Measurements from ENCODE around the gene RFTN1. TPM values are rescaled to one million over a fixed set of nuclear protein-coding genes. Genes with fewer than 3 reads are reported as not detected.
"Not testable (repeated sequence)": the region's sequence is repeated elsewhere in the genome, so short reads cannot be mapped to it uniquely, and the experiment has no call there.

Gene RFTN1
- total RNA-seq, 1 donor from 2014 or later = 26.8 TPM

GRCh38 chr3:16496408-16497222 lies 16.9 kb downstream of the RFTN1 start:
- ATAC-seq (no peak), DNase-seq (ENCODE audit: missing footprints) (no peak)
- intact Hi-C loops (cut with DNase I) = no loop called here

- intact Hi-C loops (cut with DNase I) = no loop called here
- no peak for ATAC-seq
- no peak for DNase-seq (ENCODE audit: missing footprints)
These were observed 17.5 kb downstream of the RFTN1 start for GRCh38 chr3:16496008-16496407.

- ATAC-seq (no peak), DNase-seq (ENCODE audit: missing footprints) (no peak)
- intact Hi-C loops (cut with DNase I) = no loop called here
These were observed 18.6 kb downstream of the RFTN1 start for GRCh38 chr3:16494814-16495431.

- DNase-seq (ENCODE audit: missing footprints) (no peak), ATAC-seq (no peak)
- intact Hi-C loops (cut with DNase I) = no loop called here
These were observed 19.4 kb downstream of the RFTN1 start for GRCh38 chr3:16494094-16494493.

- intact Hi-C loops (cut with DNase I) = no loop called here
- DNase-seq (ENCODE audit: missing footprints) (no peak), ATAC-seq (no peak)
These were observed 23.4 kb downstream of the RFTN1 start for GRCh38 chr3:16490062-16490619.

GRCh38 chr3:16489326-16490061 lies 24.0 kb downstream of the RFTN1 start:
- intact Hi-C loops (cut with DNase I); DNase-seq (ENCODE audit: missing footprints); ATAC-seq: not testable (repeated sequence)

GRCh38 chr3:16488637-16489036 lies 24.9 kb downstream of the RFTN1 start:
- ATAC-seq (no peak), DNase-seq (ENCODE audit: missing footprints) (no peak)
- intact Hi-C loops (cut with DNase I) = no loop called here

GRCh38 chr3:16487511-16488175 lies 25.9 kb downstream of the RFTN1 start:
- DNase-seq (ENCODE audit: missing footprints) (no peak), ATAC-seq (no peak)
- intact Hi-C loops (cut with DNase I) = no loop called here

GRCh38 chr3:16486951-16487480 lies 26.5 kb downstream of the RFTN1 start:
- intact Hi-C loops (cut with DNase I) = no loop called here
- DNase-seq (ENCODE audit: missing footprints) (no peak), ATAC-seq (no peak)

GRCh38 chr3:16486201-16486600 lies 27.3 kb downstream of the RFTN1 start:
- ATAC-seq = no peak
- intact Hi-C loops (cut with DNase I) = no loop called here

GRCh38 chr3:16485395-16485992 lies 28.0 kb downstream of the RFTN1 start:
- no peak for ATAC-seq
- intact Hi-C loops (cut with DNase I) = no loop called here
- DNase-seq (ENCODE audit: missing footprints) = no peak

More at GRCh38 chr3:16486201-16486600, 27.3 kb downstream of the RFTN1 start:
- no peak for DNase-seq (ENCODE audit: missing footprints)

GRCh38 chr3:16484984-16485383 lies 28.5 kb downstream of the RFTN1 start:
- ATAC-seq = no peak
- intact Hi-C loops (cut with DNase I) = no loop called here
- DNase-seq (ENCODE audit: missing footprints) = no peak

GRCh38 chr3:16484216-16484615 lies 29.3 kb downstream of the RFTN1 start:
- DNase-seq (ENCODE audit: missing footprints) (no peak), ATAC-seq (no peak)
- intact Hi-C loops (cut with DNase I) = no loop called here

GRCh38 chr3:16482770-16483531 lies 30.5 kb downstream of the RFTN1 start:
- no peak for ATAC-seq
- no peak for DNase-seq (ENCODE audit: missing footprints)
- intact Hi-C loops (cut with DNase I) = no loop called here

GRCh38 chr3:16482194-16482769 lies 31.2 kb downstream of the RFTN1 start:
- ATAC-seq = no peak
- intact Hi-C loops (cut with DNase I) = no loop called here
- DNase-seq (ENCODE audit: missing footprints) = no peak

GRCh38 chr3:16481546-16481897 lies 32.0 kb downstream of the RFTN1 start:
- intact Hi-C loops (cut with DNase I) = no loop called here
- ATAC-seq = no peak

GRCh38 chr3:16480861-16481545 lies 32.5 kb downstream of the RFTN1 start:
- no peak for DNase-seq (ENCODE audit: missing footprints)
- intact Hi-C loops (cut with DNase I) = no loop called here
- ATAC-seq = no peak

More at GRCh38 chr3:16481546-16481897, 32.0 kb downstream of the RFTN1 start:
- DNase-seq (ENCODE audit: missing footprints) = no peak

All from Right ventricle myocardium inferior (tissue), 1 donor.